ENCODE measurements around the gene NBPF15. TPM values are rescaled to one million over a fixed set of nuclear protein-coding genes. Genes with fewer than 3 reads are reported as not detected.
"Not testable (repeated sequence)": the region's sequence is repeated elsewhere in the genome, so short reads cannot be mapped to it uniquely, and the experiment has no call there.

The NBPF15 gene
- polyA plus RNA-seq = 10 to 100 TPM in 1 of 4 donors, 1 to 10 TPM in 3; 2.4 to 27.9 (median 5.2) TPM
- long read RNA-seq, donor 1 = 0 reads
- long read RNA-seq, donor 2, partial matches to known transcripts = 0 of 1 reads
- long read RNA-seq, donor 2, other reads (novel, unspliced or antisense) = 0 of 1 reads
- long read RNA-seq, donor 3 = 0 reads
- long read RNA-seq, donor 4 = 0 reads
- long read RNA-seq, donor 5 = 0 reads
- long read RNA-seq, donor 6 = 0 reads
- long read RNA-seq, donor 7 = 0 reads
- long read RNA-seq, donor 8 = 0 reads
- long read RNA-seq, donor 9 = 0 reads
- long read RNA-seq, donor 10, partial matches to known transcripts = 9 of 9 reads
- long read RNA-seq, donor 10, other reads (novel, unspliced or antisense) = 0 of 9 reads

- H3K27ac ChIP-seq (ENCODE audit: low read depth in 1 of 3, low read length in 2 of 3) = peak within 1 kb of the TSS in 2 of 3 donors; percentile 22 to 44
- H3K4me3 ChIP-seq (ENCODE audit: low read depth in 1 of 3, low read length in 3 of 3) = peak within 1 kb of the TSS; percentile 23 to 59 (median 44)
- FAIRE-seq; H3K27me3 ChIP-seq (ENCODE audit: control insufficient read depth in 3 of 3, insufficient read depth in 3 of 3, low read length in 3 of 3); H3K9me3 ChIP-seq (ENCODE audit: control insufficient read depth in 2 of 2, insufficient read depth in 1 of 2, low read depth in 1 of 2, low read length in 1 of 2); H3K36me3 ChIP-seq (ENCODE audit: control insufficient read depth in 3 of 3, insufficient read depth in 2 of 3, low read depth in 1 of 3, low read length in 3 of 3); H3K4me1 ChIP-seq (ENCODE audit: control insufficient read depth in 3 of 3, insufficient read depth in 2 of 3, low read depth in 1 of 3, low read length in 2 of 3): not testable (repeated sequence)
- WGBS, 3 donors = 0 to 2% (median 1%) methylated on average over 40 to 66 of the region's 71 CpGs
- DNase-seq = peak; percentile 50 to 77
These were observed at the start of gene NBPF15 for GRCh38 chr1:144461136-144461759. NBPF15 (minus strand) TSS chr1:144461669; CDS start chr1:144440003, 21,666 bp downstream.

GRCh38 chr1:144496429-144496828 is 35.0 kb upstream of the NBPF15 start:
- not testable (repeated sequence) for H3K27ac ChIP-seq (ENCODE audit: low read depth in 1 of 3, low read length in 2 of 3); H3K4me1 ChIP-seq (ENCODE audit: control insufficient read depth in 3 of 3, insufficient read depth in 2 of 3, low read depth in 1 of 3, low read length in 2 of 3); H3K36me3 ChIP-seq (ENCODE audit: control insufficient read depth in 3 of 3, insufficient read depth in 2 of 3, low read depth in 1 of 3, low read length in 3 of 3); H3K27me3 ChIP-seq (ENCODE audit: control insufficient read depth in 3 of 3, insufficient read depth in 3 of 3, low read length in 3 of 3); H3K9me3 ChIP-seq (ENCODE audit: control insufficient read depth in 2 of 2, insufficient read depth in 1 of 2, low read depth in 1 of 2, low read length in 1 of 2); DNase-seq; FAIRE-seq; H3K4me3 ChIP-seq (ENCODE audit: low read depth in 1 of 3, low read length in 3 of 3)
- WGBS, 3 donors = 83 to 96% (median 88%) methylated on average over 1 of the region's 1 CpG

- H3K9me3 ChIP-seq (ENCODE audit: control insufficient read depth in 2 of 2, insufficient read depth in 1 of 2, low read depth in 1 of 2, low read length in 1 of 2); H3K4me3 ChIP-seq (ENCODE audit: low read depth in 1 of 3, low read length in 3 of 3); DNase-seq; FAIRE-seq; H3K36me3 ChIP-seq (ENCODE audit: control insufficient read depth in 3 of 3, insufficient read depth in 2 of 3, low read depth in 1 of 3, low read length in 3 of 3); H3K27me3 ChIP-seq (ENCODE audit: control insufficient read depth in 3 of 3, insufficient read depth in 3 of 3, low read length in 3 of 3); H3K27ac ChIP-seq (ENCODE audit: low read depth in 1 of 3, low read length in 2 of 3); H3K4me1 ChIP-seq (ENCODE audit: control insufficient read depth in 3 of 3, insufficient read depth in 2 of 3, low read depth in 1 of 3, low read length in 2 of 3): not testable (repeated sequence)
- WGBS, 3 donors = 43 to 78% (median 69%) methylated on average over 3 to 4 of the region's 4 CpGs
These were observed 32.7 kb upstream of the NBPF15 start for GRCh38 chr1:144494130-144494529.

GRCh38 chr1:144490394-144490793 is 28.9 kb upstream of the NBPF15 start:
- FAIRE-seq = not testable (repeated sequence)
- peak in 1 of 2 donors; percentile 16 for DNase-seq

GRCh38 chr1:144487002-144487401 is 25.5 kb upstream of the NBPF15 start:
- WGBS, 3 donors = 6 to 46% (median 13%) methylated on average over 1 to 2 of the region's 2 CpGs
- not testable (repeated sequence) for FAIRE-seq

More at GRCh38 chr1:144490394-144490793, 28.9 kb upstream of the NBPF15 start:
- not testable (repeated sequence) for H3K27me3 ChIP-seq (ENCODE audit: control insufficient read depth in 3 of 3, insufficient read depth in 3 of 3, low read length in 3 of 3); H3K9me3 ChIP-seq (ENCODE audit: control insufficient read depth in 2 of 2, insufficient read depth in 1 of 2, low read depth in 1 of 2, low read length in 1 of 2); H3K36me3 ChIP-seq (ENCODE audit: control insufficient read depth in 3 of 3, insufficient read depth in 2 of 3, low read depth in 1 of 3, low read length in 3 of 3); H3K4me3 ChIP-seq (ENCODE audit: low read depth in 1 of 3, low read length in 3 of 3); H3K4me1 ChIP-seq (ENCODE audit: control insufficient read depth in 3 of 3, insufficient read depth in 2 of 3, low read depth in 1 of 3, low read length in 2 of 3); H3K27ac ChIP-seq (ENCODE audit: low read depth in 1 of 3, low read length in 2 of 3)
- WGBS, 3 donors = 16 to 18% (median 17%) methylated on average over 13 to 17 of the region's 18 CpGs

GRCh38 chr1:144485048-144485993 is 23.9 kb upstream of the NBPF15 start:
- H3K9me3 ChIP-seq (ENCODE audit: control insufficient read depth in 2 of 2, insufficient read depth in 1 of 2, low read depth in 1 of 2, low read length in 1 of 2); FAIRE-seq; H3K4me3 ChIP-seq (ENCODE audit: low read depth in 1 of 3, low read length in 3 of 3); H3K4me1 ChIP-seq (ENCODE audit: control insufficient read depth in 3 of 3, insufficient read depth in 2 of 3, low read depth in 1 of 3, low read length in 2 of 3); DNase-seq; H3K27me3 ChIP-seq (ENCODE audit: control insufficient read depth in 3 of 3, insufficient read depth in 3 of 3, low read length in 3 of 3); H3K27ac ChIP-seq (ENCODE audit: low read depth in 1 of 3, low read length in 2 of 3); H3K36me3 ChIP-seq (ENCODE audit: control insufficient read depth in 3 of 3, insufficient read depth in 2 of 3, low read depth in 1 of 3, low read length in 3 of 3): not testable (repeated sequence)
- WGBS, 3 donors = 8 to 11% (median 10%) methylated on average over 4 to 6 of the region's 15 CpGs

More at GRCh38 chr1:144487002-144487401, 25.5 kb upstream of the NBPF15 start:
- not testable (repeated sequence) for H3K27ac ChIP-seq (ENCODE audit: low read depth in 1 of 3, low read length in 2 of 3); H3K4me1 ChIP-seq (ENCODE audit: control insufficient read depth in 3 of 3, insufficient read depth in 2 of 3, low read depth in 1 of 3, low read length in 2 of 3); H3K4me3 ChIP-seq (ENCODE audit: low read depth in 1 of 3, low read length in 3 of 3); DNase-seq; H3K36me3 ChIP-seq (ENCODE audit: control insufficient read depth in 3 of 3, insufficient read depth in 2 of 3, low read depth in 1 of 3, low read length in 3 of 3); H3K9me3 ChIP-seq (ENCODE audit: control insufficient read depth in 2 of 2, insufficient read depth in 1 of 2, low read depth in 1 of 2, low read length in 1 of 2); H3K27me3 ChIP-seq (ENCODE audit: control insufficient read depth in 3 of 3, insufficient read depth in 3 of 3, low read length in 3 of 3)

GRCh38 chr1:144473897-144474296 is 12.4 kb upstream of the NBPF15 start:
- not testable (repeated sequence) for H3K36me3 ChIP-seq (ENCODE audit: control insufficient read depth in 3 of 3, insufficient read depth in 2 of 3, low read depth in 1 of 3, low read length in 3 of 3); DNase-seq; H3K9me3 ChIP-seq (ENCODE audit: control insufficient read depth in 2 of 2, insufficient read depth in 1 of 2, low read depth in 1 of 2, low read length in 1 of 2); H3K27me3 ChIP-seq (ENCODE audit: control insufficient read depth in 3 of 3, insufficient read depth in 3 of 3, low read length in 3 of 3); H3K4me3 ChIP-seq (ENCODE audit: low read depth in 1 of 3, low read length in 3 of 3); H3K4me1 ChIP-seq (ENCODE audit: control insufficient read depth in 3 of 3, insufficient read depth in 2 of 3, low read depth in 1 of 3, low read length in 2 of 3); FAIRE-seq; H3K27ac ChIP-seq (ENCODE audit: low read depth in 1 of 3, low read length in 2 of 3)
- no CpG with 5 or more reads among the region's 2 CpGs for WGBS, 3 donors

- not testable (repeated sequence) for H3K9me3 ChIP-seq (ENCODE audit: control insufficient read depth in 2 of 2, insufficient read depth in 1 of 2, low read depth in 1 of 2, low read length in 1 of 2); H3K27ac ChIP-seq (ENCODE audit: low read depth in 1 of 3, low read length in 2 of 3); H3K27me3 ChIP-seq (ENCODE audit: control insufficient read depth in 3 of 3, insufficient read depth in 3 of 3, low read length in 3 of 3); H3K36me3 ChIP-seq (ENCODE audit: control insufficient read depth in 3 of 3, insufficient read depth in 2 of 3, low read depth in 1 of 3, low read length in 3 of 3); H3K4me1 ChIP-seq (ENCODE audit: control insufficient read depth in 3 of 3, insufficient read depth in 2 of 3, low read depth in 1 of 3, low read length in 2 of 3); FAIRE-seq; H3K4me3 ChIP-seq (ENCODE audit: low read depth in 1 of 3, low read length in 3 of 3)
- 21 to 69% (median 45%) methylated on average over 3 of the region's 4 CpGs for WGBS, 3 donors
- peak in 1 of 2 donors; percentile 38 for DNase-seq
These were observed 10.0 kb upstream of the NBPF15 start for GRCh38 chr1:144471434-144471833.
